ENCODE data around the gene PIP5K1A. TPM values are rescaled to one million over a fixed set of nuclear protein-coding genes. Genes with fewer than 3 reads are reported as not detected.
A peak's percentile ranks its signal among the peaks of the same experiment; 100 is the strongest.

The PIP5K1A gene
- total and polyA plus RNA-seq, 9 of the 15 experiments (the other 6 are each of a cell fraction or from before 2014, with no cell fraction given), result 1.9 to 42.4 (median 18.8) TPM

DNA sequence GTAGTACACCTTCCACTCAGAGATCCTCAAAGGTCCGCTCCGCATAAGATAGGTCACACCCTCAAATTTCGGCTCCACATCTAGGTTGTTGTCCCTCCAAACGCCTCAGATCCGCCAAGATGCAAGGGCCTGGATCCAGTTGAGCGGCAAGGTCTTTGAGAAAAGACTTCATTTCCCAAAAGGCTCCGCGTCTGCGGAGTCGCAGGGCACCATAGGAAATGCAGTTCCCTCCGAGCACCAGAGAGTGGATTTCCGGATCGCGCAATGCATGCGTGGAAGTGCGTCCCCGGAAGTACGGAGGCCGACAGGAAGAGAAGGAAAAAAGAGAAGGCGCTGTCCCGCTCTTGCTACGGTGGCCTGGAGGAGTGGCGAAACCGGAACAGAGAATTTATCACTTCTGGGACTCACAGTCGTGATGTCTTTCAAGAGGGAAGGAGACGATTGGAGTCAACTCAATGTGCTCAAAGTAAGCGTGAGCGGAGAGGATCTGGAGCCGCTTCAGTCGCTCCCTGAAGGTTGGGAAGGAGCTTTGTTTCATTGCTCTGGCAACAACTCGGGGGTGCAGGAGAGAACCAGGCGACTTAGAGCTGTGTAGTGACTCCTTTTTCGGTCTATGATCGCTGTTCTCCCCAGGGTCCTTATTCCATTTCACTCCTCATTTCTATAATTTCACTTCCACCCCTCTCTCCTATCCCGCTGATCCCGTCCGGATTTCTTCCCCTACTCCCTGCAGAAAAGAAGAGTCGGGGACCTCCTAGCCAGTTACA lies 32.4 kb upstream of the PIP5K1A start, which contains the start of the genes LYSMD1 and SCNM1 (continued):
- TF ChIP-seq ZNF79 (CRISPR knock-in tag; IDR thresholded peaks at IDR 0.05; ENCODE audit: low read depth) (no peak), PTRF (tag; IDR thresholded peaks at IDR 0.05) (no peak), ZC3H11A (IDR thresholded peaks at IDR 0.05; ENCODE audit: low read depth, low read length) (no peak), THRAP3 (IDR thresholded peaks at IDR 0.05; ENCODE audit: borderline replicate concordance) (no peak), POLR2H (tag; IDR thresholded peaks at IDR 0.05; ENCODE audit: low read depth) (no peak), ETS2 (tag; IDR thresholded peaks at IDR 0.05; ENCODE audit: borderline replicate concordance, poor library complexity, severe bottlenecking) (no peak), ZNF24 (IDR thresholded peaks at IDR 0.05) (no peak; the same call in 1 of the 2 replicates), ERF (CRISPR knock-in tag; IDR thresholded peaks at IDR 0.05) (no peak), MTA2 (IDR thresholded peaks at IDR 0.05; ENCODE audit: low read depth) (no peak), MIER1 (IDR thresholded peaks at IDR 0.05; ENCODE audit: low read depth) (no peak), KAT2B (IDR thresholded peaks at IDR 0.05; ENCODE audit: low read depth, low read length) (no peak), SP1 (CRISPR knock-in tag; IDR thresholded peaks at IDR 0.05) (peak; percentile 86), BACH1 (tag; IDR thresholded peaks at IDR 0.05) (peak; percentile 87; the same call in 1 of the 2 replicates), EGR1 (conservative IDR thresholded peaks at IDR 0.05) (no peak), MCM3 (IDR thresholded peaks at IDR 0.05) (no peak), PHF8 (IDR thresholded peaks at IDR 0.05; ENCODE audit: borderline replicate concordance, low read length) (peak; percentile 77; the same call in 1 of the 2 replicates), ZNF140 (CRISPR knock-in tag; IDR thresholded peaks at IDR 0.05) (no peak)
- TF ChIP-seq, protein P1, sequence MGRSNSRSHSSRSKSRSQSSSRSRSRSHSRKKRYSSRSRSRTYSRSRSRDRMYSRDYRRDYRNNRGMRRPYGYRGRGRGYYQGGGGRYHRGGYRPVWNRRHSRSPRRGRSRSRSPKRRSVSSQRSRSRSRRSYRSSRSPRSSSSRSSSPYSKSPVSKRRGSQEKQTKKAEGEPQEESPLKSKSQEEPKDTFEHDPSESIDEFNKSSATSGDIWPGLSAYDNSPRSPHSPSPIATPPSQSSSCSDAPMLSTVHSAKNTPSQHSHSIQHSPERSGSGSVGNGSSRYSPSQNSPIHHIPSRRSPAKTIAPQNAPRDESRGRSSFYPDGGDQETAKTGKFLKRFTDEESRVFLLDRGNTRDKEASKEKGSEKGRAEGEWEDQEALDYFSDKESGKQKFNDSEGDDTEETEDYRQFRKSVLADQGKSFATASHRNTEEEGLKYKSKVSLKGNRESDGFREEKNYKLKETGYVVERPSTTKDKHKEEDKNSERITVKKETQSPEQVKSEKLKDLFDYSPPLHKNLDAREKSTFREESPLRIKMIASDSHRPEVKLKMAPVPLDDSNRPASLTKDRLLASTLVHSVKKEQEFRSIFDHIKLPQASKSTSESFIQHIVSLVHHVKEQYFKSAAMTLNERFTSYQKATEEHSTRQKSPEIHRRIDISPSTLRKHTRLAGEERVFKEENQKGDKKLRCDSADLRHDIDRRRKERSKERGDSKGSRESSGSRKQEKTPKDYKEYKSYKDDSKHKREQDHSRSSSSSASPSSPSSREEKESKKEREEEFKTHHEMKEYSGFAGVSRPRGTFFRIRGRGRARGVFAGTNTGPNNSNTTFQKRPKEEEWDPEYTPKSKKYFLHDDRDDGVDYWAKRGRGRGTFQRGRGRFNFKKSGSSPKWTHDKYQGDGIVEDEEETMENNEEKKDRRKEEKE (IDR thresholded peaks at IDR 0.05; ENCODE audit: borderline replicate concordance in 1 of 2, control insufficient read depth in 1 of 2, low read depth in 2 of 2, low read length in 1 of 2), result peak in 1 of 2 experiments; percentile 93; a peak in 2 of 4 replicates
- TF ChIP-seq, protein P2, sequence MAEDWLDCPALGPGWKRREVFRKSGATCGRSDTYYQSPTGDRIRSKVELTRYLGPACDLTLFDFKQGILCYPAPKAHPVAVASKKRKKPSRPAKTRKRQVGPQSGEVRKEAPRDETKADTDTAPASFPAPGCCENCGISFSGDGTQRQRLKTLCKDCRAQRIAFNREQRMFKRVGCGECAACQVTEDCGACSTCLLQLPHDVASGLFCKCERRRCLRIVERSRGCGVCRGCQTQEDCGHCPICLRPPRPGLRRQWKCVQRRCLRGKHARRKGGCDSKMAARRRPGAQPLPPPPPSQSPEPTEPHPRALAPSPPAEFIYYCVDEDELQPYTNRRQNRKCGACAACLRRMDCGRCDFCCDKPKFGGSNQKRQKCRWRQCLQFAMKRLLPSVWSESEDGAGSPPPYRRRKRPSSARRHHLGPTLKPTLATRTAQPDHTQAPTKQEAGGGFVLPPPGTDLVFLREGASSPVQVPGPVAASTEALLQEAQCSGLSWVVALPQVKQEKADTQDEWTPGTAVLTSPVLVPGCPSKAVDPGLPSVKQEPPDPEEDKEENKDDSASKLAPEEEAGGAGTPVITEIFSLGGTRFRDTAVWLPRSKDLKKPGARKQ (CRISPR knock-in tag; IDR thresholded peaks at IDR 0.05), result no peak
- TF ChIP-seq, protein P3, sequence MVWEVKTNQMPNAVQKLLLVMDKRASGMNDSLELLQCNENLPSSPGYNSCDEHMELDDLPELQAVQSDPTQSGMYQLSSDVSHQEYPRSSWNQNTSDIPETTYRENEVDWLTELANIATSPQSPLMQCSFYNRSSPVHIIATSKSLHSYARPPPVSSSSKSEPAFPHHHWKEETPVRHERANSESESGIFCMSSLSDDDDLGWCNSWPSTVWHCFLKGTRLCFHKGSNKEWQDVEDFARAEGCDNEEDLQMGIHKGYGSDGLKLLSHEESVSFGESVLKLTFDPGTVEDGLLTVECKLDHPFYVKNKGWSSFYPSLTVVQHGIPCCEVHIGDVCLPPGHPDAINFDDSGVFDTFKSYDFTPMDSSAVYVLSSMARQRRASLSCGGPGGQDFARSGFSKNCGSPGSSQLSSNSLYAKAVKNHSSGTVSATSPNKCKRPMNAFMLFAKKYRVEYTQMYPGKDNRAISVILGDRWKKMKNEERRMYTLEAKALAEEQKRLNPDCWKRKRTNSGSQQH (CRISPR knock-in tag; IDR thresholded peaks at IDR 0.05), result no peak
- TF ChIP-seq, protein P4, sequence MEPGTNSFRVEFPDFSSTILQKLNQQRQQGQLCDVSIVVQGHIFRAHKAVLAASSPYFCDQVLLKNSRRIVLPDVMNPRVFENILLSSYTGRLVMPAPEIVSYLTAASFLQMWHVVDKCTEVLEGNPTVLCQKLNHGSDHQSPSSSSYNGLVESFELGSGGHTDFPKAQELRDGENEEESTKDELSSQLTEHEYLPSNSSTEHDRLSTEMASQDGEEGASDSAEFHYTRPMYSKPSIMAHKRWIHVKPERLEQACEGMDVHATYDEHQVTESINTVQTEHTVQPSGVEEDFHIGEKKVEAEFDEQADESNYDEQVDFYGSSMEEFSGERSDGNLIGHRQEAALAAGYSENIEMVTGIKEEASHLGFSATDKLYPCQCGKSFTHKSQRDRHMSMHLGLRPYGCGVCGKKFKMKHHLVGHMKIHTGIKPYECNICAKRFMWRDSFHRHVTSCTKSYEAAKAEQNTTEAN (CRISPR knock-in tag; IDR thresholded peaks at IDR 0.05), result no peak; the same call in 1 of the 2 replicates

Measured in K562 (cell line).